SK-N-SH treated with all-trans-retinoic acid at 6 μM for 48 hours (cell line): ENCODE results near the gene GNA15.

Experiments
- ATAC-seq: fragments of 200-7000 bp; cut with Tn5 transposase; 3 replicates; pipeline ENCODE4 v1.9.1; 2020; ENCODE audit warnings: mild to moderate bottlenecking, moderate library complexity
- ARNTL ChIP-seq: fragments of 450-650 bp; formaldehyde crosslinking; IDR thresholded peaks from 2 replicates; pipeline ENCODE4 v1.5.0; 2020; ENCODE audit warnings: low read depth, mild to moderate bottlenecking, moderate library complexity, borderline replicate concordance
- CREB5 ChIP-seq: fragments of 250-450 bp; sonication (Bioruptor Pico); IDR thresholded peaks from 2 replicates; pipeline ENCODE4 v1.5.1; 2020; ENCODE audit warnings: low read depth, mild to moderate bottlenecking, moderate library complexity
- CSDC2 ChIP-seq: fragments of 250-450 bp; sonication (Bioruptor Pico); IDR thresholded peaks from 2 replicates; pipeline ENCODE4 v1.5.0; 2020; ENCODE audit warnings: mild to moderate bottlenecking, moderate library complexity
- GLIS3 ChIP-seq: fragments of 250-450 bp; sonication (Bioruptor Pico); IDR thresholded peaks from 2 replicates; pipeline ENCODE4 v1.5.0; 2020; ENCODE audit warnings: mild to moderate bottlenecking, moderate library complexity
- ISL1 ChIP-seq: fragments of 250-450 bp; sonication (Bioruptor Pico); IDR thresholded peaks from 2 replicates; pipeline ENCODE4 v2.1.2; 2022; ENCODE audit warnings: mild to moderate bottlenecking, moderate library complexity
- PATZ1 ChIP-seq: fragments of 250-450 bp; sonication (Bioruptor Pico); IDR thresholded peaks from 2 replicates; pipeline ENCODE4 v1.8.0; 2020; ENCODE audit warnings: mild to moderate bottlenecking, moderate library complexity, borderline replicate concordance
- RARB ChIP-seq: fragments of 250-450 bp; sonication (Bioruptor Pico); IDR thresholded peaks from 2 replicates; pipeline ENCODE4 v1.8.0; 2021; ENCODE audit warnings: mild to moderate bottlenecking, moderate library complexity
- SNAI2 ChIP-seq: fragments of 250-450 bp; sonication (Bioruptor Pico); IDR thresholded peaks from 2 replicates; pipeline ENCODE4 v1.5.0; 2020; ENCODE audit warnings: mild to moderate bottlenecking, moderate library complexity
- TCF4 ChIP-seq: fragments of 250-450 bp; sonication (Bioruptor Pico); IDR thresholded peaks from 2 replicates; pipeline ENCODE4 v1.8.0; 2021; ENCODE audit warnings: mild to moderate bottlenecking, moderate library complexity, borderline replicate concordance
- TOX ChIP-seq: fragments of 250-450 bp; sonication (Bioruptor Pico); IDR thresholded peaks from 2 replicates; pipeline ENCODE4 v1.8.0; 2021; ENCODE audit warnings: mild to moderate bottlenecking, moderate library complexity, borderline replicate concordance
- TSHZ2 ChIP-seq: fragments of 250-450 bp; sonication (Bioruptor Pico); IDR thresholded peaks from 2 replicates; pipeline ENCODE4 v1.5.0; 2020; ENCODE audit warnings: mild to moderate bottlenecking, moderate library complexity
- ZC3H10 ChIP-seq: fragments of 250-450 bp; sonication (Bioruptor Pico); IDR thresholded peaks from 2 replicates; pipeline ENCODE4 v1.5.1; 2021; ENCODE audit warnings: mild to moderate bottlenecking, moderate library complexity
- ZFP3 ChIP-seq: fragments of 250-450 bp; sonication (Bioruptor Pico); IDR thresholded peaks from 2 replicates; pipeline ENCODE4 v1.5.0; 2020; ENCODE audit warnings: mild to moderate bottlenecking, moderate library complexity
- ZFP30 ChIP-seq: fragments of 450-650 bp; formaldehyde crosslinking; IDR thresholded peaks from 2 replicates; pipeline ENCODE4 v1.5.0; 2022; ENCODE audit warnings: mild to moderate bottlenecking, moderate library complexity
- ZNF565 ChIP-seq: fragments of 450-650 bp; formaldehyde crosslinking; conservative IDR thresholded peaks from 2 replicates; pipeline ENCODE4 v1.5.0; 2020; ENCODE audit warnings: low read depth, mild to moderate bottlenecking, moderate library complexity
- ZNF8 ChIP-seq: fragments of 450-650 bp; formaldehyde crosslinking; IDR thresholded peaks from 2 replicates; pipeline ENCODE4 v1.5.0; 2020; ENCODE audit warnings: mild to moderate bottlenecking, moderate library complexity
- TF ChIP-seq, protein P1 (sequence below): fragments of 250-450 bp; sonication (Bioruptor Pico); IDR thresholded peaks from 2 replicates; pipeline ENCODE4 v1.5.1; 2021; ENCODE audit warnings: mild to moderate bottlenecking, moderate library complexity

Gene GNA15

GRCh38 chr19:3206216-3206953 is 70.6 kb downstream of the GNA15 start:
- no peak for TF ChIP-seq ARNTL (CRISPR knock-in tag)
- ATAC-seq: no peak

DNA sequence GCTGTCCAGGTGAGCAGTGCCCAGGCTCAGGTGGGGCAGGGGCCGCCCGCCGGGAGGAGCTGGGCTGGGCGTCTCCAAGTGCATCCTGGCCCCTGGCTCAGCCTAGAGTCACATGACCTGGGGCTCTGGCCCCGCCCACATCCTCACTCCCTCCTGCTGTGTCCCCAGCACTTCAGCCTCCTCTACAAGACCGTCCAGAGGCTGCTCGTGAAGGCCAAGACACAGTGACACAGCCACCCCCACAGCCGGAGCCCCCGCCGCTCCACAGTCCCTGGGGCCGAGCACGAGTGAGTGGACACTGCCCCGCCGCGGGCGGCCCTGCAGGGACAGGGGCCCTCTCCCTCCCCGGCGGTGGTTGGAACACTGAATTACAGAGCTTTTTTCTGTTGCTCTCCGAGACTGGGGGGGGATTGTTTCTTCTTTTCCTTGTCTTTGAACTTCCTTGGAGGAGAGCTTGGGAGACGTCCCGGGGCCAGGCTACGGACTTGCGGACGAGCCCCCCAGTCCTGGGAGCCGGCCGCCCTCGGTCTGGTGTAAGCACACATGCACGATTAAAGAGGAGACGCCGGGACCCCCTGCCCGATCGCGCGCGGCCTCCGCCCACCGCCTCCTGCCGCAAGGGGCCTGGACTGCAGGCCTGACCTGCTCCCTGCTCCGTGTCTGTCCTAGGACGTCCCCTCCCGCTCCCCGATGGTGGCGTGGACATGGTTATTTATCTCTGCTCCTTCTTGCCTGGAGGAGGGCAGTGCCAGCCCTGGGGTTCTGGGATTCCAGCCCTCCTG is 71.8 kb downstream of the GNA15 start:
- no peak for ATAC-seq
- no peak for TF ChIP-seq ZFP3 (CRISPR knock-in tag)
- no peak for TF ChIP-seq ISL1
- no peak for TF ChIP-seq TSHZ2 (CRISPR knock-in tag)
- TF ChIP-seq GLIS3 (CRISPR knock-in tag): no peak
- TF ChIP-seq CREB5 (CRISPR knock-in tag): no peak
- TF ChIP-seq TCF4 (CRISPR knock-in tag): no peak
- TF ChIP-seq ZFP30 (CRISPR knock-in tag): no peak
- no peak for TF ChIP-seq ZNF565 (CRISPR knock-in tag)
- TF ChIP-seq ZNF8 (CRISPR knock-in tag): no peak
- TF ChIP-seq, protein P1, sequence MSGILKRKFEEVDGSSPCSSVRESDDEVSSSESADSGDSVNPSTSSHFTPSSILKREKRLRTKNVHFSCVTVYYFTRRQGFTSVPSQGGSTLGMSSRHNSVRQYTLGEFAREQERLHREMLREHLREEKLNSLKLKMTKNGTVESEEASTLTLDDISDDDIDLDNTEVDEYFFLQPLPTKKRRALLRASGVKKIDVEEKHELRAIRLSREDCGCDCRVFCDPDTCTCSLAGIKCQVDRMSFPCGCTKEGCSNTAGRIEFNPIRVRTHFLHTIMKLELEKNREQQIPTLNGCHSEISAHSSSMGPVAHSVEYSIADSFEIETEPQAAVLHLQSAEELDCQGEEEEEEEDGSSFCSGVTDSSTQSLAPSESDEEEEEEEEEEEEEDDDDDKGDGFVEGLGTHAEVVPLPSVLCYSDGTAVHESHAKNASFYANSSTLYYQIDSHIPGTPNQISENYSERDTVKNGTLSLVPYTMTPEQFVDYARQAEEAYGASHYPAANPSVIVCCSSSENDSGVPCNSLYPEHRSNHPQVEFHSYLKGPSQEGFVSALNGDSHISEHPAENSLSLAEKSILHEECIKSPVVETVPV: no peak
- TF ChIP-seq ARNTL (CRISPR knock-in tag): no peak
- no peak for TF ChIP-seq CSDC2
- TF ChIP-seq SNAI2 (CRISPR knock-in tag): no peak
- no peak for TF ChIP-seq PATZ1 (CRISPR knock-in tag)
- no peak for TF ChIP-seq RARB (CRISPR knock-in tag)
- no peak for TF ChIP-seq TOX (CRISPR knock-in tag)

DNA sequence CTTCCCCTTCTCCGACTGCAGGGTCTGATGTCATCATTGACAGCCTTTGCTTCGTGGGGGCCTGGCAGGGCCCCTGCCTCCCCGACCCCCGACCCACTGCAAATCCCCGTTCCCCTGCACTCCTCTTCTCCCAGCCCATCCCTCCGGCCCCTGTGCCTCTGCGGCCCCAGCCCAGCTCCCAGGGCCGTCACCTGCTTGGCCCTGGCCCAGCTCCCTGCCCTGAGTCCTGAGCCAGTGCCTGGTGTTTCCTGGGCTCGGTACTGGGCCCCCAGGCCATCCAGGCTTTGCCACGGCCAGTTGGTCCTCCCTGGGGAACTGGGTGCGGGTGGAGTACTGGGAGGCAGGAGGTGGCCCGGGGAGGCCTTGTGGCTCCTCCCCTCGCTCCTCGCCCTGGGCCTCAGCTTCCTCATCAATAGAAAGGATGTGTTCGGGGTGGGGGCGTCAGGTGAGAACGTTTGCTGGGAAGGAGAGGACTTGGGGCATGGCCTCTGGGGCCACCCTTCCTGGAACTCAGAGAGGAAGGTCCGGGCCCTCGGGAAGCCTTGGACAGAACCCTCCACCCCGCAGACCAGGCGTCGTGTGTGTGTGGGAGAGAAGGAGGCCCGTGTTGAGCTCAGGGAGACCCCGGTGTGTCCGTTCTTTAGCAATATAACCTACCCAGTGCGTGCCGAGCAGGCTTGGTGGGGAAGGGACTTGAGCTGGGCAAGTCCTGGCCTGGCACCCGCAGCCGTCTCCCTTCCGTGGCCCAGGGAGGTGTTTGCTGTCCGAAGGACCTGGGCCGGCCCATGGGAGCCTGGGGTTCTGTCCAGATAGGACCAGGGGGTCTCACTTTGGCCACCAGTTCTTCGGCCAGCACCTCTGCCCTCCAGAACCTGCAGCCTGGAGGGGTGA is 72.7 kb downstream of the GNA15 start:
- no peak for ATAC-seq
- TF ChIP-seq TCF4 (CRISPR knock-in tag): no peak
- TF ChIP-seq ZNF8 (CRISPR knock-in tag): no peak
- no peak for TF ChIP-seq SNAI2 (CRISPR knock-in tag)
- no peak for TF ChIP-seq ZC3H10 (CRISPR knock-in tag)
